ENCODE measurements around the gene MERTK. TPM values are rescaled to one million over a fixed set of nuclear protein-coding genes. Genes with fewer than 3 reads are reported as not detected.
A peak's percentile ranks its signal among the peaks of the same experiment; 100 is the strongest.
"Not testable (repeated sequence)": the region's sequence is repeated elsewhere in the genome, so short reads cannot be mapped to it uniquely, and the experiment has no call there.

MERTK gene
- total RNA-seq, 1 donor from 2014 or later = 3.2 TPM

- H3K36me3 Mint-ChIP-seq (ENCODE audit: low read depth) = peaks cover 48% of the 10 kb centered on the region
- H3K27me3 Mint-ChIP-seq (ENCODE audit: low read depth) = no peaks in the 10 kb centered on the region
- peak overlapping the region; percentile 36 for H3K27ac Mint-ChIP-seq (ENCODE audit: unreplicated experiment)
- H3K9me3 Mint-ChIP-seq (ENCODE audit: low read depth) = peaks cover 14% of the 10 kb centered on the region
- DNase-seq (ENCODE audit: low spot score) = no peak
- no peak overlapping the region for H3K4me3 Mint-ChIP-seq (ENCODE audit: unreplicated experiment)
- no peak for TF ChIP-seq CTCF (IDR thresholded peaks at IDR 0.05)
- H3K4me1 Mint-ChIP-seq (ENCODE audit: low read depth) = peaks cover 31% of the 10 kb centered on the region
Measured at GRCh38 chr2:112065966-112066365, 167.6 kb downstream of the MERTK start.

DNA sequence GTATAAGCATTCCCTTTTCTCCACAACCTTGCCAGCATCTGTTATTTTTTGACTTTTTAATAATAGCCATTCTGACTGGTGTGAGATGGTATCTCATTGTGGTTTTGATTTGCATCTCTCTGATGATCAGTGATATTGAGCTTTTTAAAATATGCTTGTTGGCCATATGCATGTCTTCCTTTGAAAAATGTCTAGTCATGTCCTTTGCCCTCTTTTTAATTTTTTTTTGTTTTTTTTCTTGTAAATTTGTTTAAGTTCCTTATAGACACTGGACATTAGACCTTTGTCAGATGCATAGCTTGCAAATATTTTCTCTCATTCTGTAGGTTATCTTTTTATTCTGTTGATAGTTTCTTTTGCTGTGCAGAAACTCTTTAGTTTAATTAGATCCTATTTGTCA, 171.4 kb downstream of the MERTK start:
- Mint-ChIP-seq H3K4me1 (ENCODE audit: low read depth) (peaks cover 17% of the 10 kb centered on the region), H3K9me3 (ENCODE audit: low read depth) (peaks cover 25% of the 10 kb centered on the region), H3K36me3 (ENCODE audit: low read depth) (peaks cover 55% of the 10 kb centered on the region)
- DNase-seq (ENCODE audit: low spot score); H3K4me3 Mint-ChIP-seq (ENCODE audit: unreplicated experiment); H3K27ac Mint-ChIP-seq (ENCODE audit: unreplicated experiment); H3K27me3 Mint-ChIP-seq (ENCODE audit: low read depth): not testable (repeated sequence)

DNA sequence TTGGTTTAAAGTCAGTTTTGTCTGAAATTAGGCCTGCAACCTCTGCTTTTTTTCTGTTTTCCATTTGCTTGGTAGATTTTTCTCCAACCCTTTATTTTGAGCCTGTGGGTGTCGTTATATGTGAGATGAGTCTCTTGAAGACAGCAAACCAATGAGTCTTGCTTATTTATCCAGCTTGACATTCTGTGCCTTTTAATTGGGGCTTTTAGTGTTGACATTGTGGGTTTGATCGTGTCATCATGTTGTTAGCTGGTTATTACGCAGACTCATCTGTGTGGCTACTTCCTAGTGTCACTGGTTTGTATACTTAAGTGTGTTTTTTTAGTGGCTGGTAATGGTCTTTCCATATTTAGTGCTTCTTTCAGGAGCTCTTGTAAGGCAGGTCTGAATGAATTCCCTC, 175.5 kb downstream of the MERTK start:
- no peak overlapping the region for H3K4me3 Mint-ChIP-seq (ENCODE audit: unreplicated experiment)
- H3K27ac Mint-ChIP-seq (ENCODE audit: unreplicated experiment) = no peak overlapping the region
- no peak for DNase-seq (ENCODE audit: low spot score)
- H3K4me1 Mint-ChIP-seq (ENCODE audit: low read depth) = peaks cover 18% of the 10 kb centered on the region
- no peak for TF ChIP-seq CTCF (IDR thresholded peaks at IDR 0.05)
- peaks cover 45% of the 10 kb centered on the region for H3K36me3 Mint-ChIP-seq (ENCODE audit: low read depth)
- H3K9me3 Mint-ChIP-seq (ENCODE audit: low read depth) = peaks cover 25% of the 10 kb centered on the region
- no peaks in the 10 kb centered on the region for H3K27me3 Mint-ChIP-seq (ENCODE audit: low read depth)

- Mint-ChIP-seq H3K27ac (ENCODE audit: unreplicated experiment) (peak overlapping the region; percentile 20), H3K4me1 (ENCODE audit: low read depth) (peaks cover 22% of the 10 kb centered on the region), H3K4me3 (ENCODE audit: unreplicated experiment) (no peak overlapping the region), H3K36me3 (ENCODE audit: low read depth) (peaks cover 45% of the 10 kb centered on the region), H3K9me3 (ENCODE audit: low read depth) (peaks cover 21% of the 10 kb centered on the region), H3K27me3 (ENCODE audit: low read depth) (no peaks in the 10 kb centered on the region)
- DNase-seq (ENCODE audit: low spot score) = no peak
- no peak for TF ChIP-seq CTCF (IDR thresholded peaks at IDR 0.05)
Measured at GRCh38 chr2:112074506-112074905, 176.1 kb downstream of the MERTK start.

DNA sequence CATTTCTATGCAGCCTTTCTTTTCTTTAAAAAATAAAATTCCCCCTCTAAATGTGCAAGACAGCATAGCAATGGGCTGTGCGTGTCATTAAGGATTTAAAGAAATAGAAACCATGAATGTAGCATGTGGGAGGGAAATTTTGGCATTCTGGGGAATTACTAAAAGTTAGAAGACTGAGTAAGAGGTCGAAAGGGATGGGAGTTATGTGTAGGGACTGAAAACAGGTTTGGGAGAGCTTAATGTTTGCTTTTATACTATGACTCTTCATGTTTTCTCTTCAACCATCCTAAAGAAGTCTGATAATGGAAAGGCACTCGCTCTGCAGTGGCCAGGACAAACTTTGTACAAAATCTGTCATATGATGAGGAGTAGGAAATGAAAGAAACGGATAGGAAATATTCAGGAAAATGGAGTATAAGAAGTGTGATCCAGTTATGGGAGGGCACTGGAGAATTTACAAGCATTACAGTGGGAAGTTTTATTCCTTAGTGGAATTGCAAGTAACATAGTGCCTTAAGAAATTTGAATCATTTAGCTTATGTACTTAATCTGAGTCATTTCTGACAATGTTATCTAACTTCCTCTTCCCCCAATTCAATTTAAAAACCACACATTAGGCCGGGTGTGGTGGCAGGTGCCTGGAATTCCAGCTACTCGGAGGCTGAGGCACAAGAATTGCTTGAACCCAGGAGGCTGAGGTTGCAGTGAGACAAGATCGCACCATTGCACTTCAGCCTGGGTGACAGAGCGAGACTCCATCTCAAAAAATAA, 177.3 kb downstream of the MERTK start:
- H3K27me3 Mint-ChIP-seq (ENCODE audit: low read depth) = no peaks in the 10 kb centered on the region
- TF ChIP-seq CTCF (IDR thresholded peaks at IDR 0.05) = no peak
- H3K4me3 Mint-ChIP-seq (ENCODE audit: unreplicated experiment) = no peak overlapping the region
- peak overlapping the region; percentile 58 for H3K27ac Mint-ChIP-seq (ENCODE audit: unreplicated experiment)
- peaks cover 25% of the 10 kb centered on the region for H3K4me1 Mint-ChIP-seq (ENCODE audit: low read depth)
- peaks cover 40% of the 10 kb centered on the region for H3K36me3 Mint-ChIP-seq (ENCODE audit: low read depth)
- H3K9me3 Mint-ChIP-seq (ENCODE audit: low read depth) = peaks cover 11% of the 10 kb centered on the region
- DNase-seq (ENCODE audit: low spot score) = no peak

DNA sequence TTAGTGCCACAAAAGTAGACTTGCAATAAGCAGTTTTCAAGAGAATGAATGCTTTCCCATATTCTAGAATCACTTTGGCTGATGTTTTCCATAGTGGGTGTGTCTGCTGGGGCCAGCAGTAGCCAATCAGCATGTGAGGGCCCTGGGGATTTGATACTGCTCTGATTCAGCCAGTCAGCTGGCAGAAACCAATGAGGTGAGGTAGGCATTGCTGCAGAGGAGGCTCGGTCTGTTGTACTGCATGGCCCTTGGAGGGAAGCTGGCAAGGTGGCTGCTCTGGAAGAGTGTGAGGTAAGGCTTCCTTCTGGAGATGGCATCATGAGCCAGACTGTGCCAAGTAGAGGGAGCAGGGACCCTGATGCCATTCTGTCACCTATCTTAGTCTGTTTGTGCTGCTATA, 179.4 kb downstream of the MERTK start:
- DNase-seq (ENCODE audit: low spot score) = no peak
- H3K4me1 Mint-ChIP-seq (ENCODE audit: low read depth) = peaks cover 37% of the 10 kb centered on the region
- H3K27me3 Mint-ChIP-seq (ENCODE audit: low read depth) = no peaks in the 10 kb centered on the region
- H3K9me3 Mint-ChIP-seq (ENCODE audit: low read depth) = peaks cover 11% of the 10 kb centered on the region
- H3K27ac Mint-ChIP-seq (ENCODE audit: unreplicated experiment) = peak overlapping the region; percentile 37
- peaks cover 47% of the 10 kb centered on the region for H3K36me3 Mint-ChIP-seq (ENCODE audit: low read depth)
- no peak overlapping the region for H3K4me3 Mint-ChIP-seq (ENCODE audit: unreplicated experiment)
- TF ChIP-seq CTCF (IDR thresholded peaks at IDR 0.05) = no peak
